Measurements from ENCODE around the gene GFPT1.

Gene GFPT1

DNA sequence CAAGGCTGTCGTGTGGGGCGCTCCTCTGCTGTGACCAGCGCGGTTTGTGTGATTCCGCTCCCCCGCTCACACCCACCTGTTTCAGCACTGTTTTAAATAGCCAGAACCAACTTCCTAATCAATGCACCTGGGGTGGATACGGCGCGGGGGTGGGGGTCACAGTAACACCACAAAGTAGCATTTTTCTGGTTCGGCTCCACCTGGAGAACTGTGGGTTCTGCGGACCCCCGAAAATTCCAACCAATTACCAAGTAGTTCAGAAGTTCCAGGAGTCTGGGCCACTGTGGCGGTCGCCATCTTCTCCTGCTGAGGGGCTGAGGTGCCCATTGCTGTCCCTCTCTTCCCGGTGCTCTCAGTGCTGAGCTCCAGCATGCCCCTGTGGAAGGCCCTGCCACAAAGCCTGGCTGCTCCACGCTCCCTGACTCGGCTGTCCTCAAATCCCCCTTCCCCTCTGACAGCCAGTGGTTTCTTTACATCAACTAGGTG, 79.4 kb downstream of the GFPT1 start:
- no peaks in the 10 kb centered on the region for H3K27me3 ChIP-seq (ENCODE audit: low read length)
- no peaks in the 10 kb centered on the region for H3K9me3 ChIP-seq (ENCODE audit: insufficient read depth, low read length)
- H3F3A ChIP-seq (ENCODE audit: insufficient read depth), result 0 out of 2 replicates have a peak, but pooled peaks cover 2% of the 10 kb centered on the region
- peak overlapping the region; percentile 60 for H3K4me2 ChIP-seq (ENCODE audit: low read depth, low read length, poor library complexity, severe bottlenecking)
- H4K20me1 ChIP-seq (ENCODE audit: low read depth, low read length), result no peaks in the 10 kb centered on the region
- no peaks in the 10 kb centered on the region for H3K36me3 ChIP-seq (ENCODE audit: low read length)
- TF ChIP-seq, protein P1, sequence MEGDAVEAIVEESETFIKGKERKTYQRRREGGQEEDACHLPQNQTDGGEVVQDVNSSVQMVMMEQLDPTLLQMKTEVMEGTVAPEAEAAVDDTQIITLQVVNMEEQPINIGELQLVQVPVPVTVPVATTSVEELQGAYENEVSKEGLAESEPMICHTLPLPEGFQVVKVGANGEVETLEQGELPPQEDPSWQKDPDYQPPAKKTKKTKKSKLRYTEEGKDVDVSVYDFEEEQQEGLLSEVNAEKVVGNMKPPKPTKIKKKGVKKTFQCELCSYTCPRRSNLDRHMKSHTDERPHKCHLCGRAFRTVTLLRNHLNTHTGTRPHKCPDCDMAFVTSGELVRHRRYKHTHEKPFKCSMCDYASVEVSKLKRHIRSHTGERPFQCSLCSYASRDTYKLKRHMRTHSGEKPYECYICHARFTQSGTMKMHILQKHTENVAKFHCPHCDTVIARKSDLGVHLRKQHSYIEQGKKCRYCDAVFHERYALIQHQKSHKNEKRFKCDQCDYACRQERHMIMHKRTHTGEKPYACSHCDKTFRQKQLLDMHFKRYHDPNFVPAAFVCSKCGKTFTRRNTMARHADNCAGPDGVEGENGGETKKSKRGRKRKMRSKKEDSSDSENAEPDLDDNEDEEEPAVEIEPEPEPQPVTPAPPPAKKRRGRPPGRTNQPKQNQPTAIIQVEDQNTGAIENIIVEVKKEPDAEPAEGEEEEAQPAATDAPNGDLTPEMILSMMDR (IDR thresholded peaks at IDR 0.05; ENCODE audit: insufficient read depth, low read length, poor library complexity, severe bottlenecking), result no peak
- TF ChIP-seq EZH2phosphoT487 (conservative IDR thresholded peaks at IDR 0.05; ENCODE audit: low read length), result no peak
- H3K79me2 ChIP-seq (ENCODE audit: insufficient read depth, low read length), result no peaks in the 10 kb centered on the region
- no peak overlapping the region for H2AFZ ChIP-seq (ENCODE audit: low read depth, low read length, severe bottlenecking)
- no peak overlapping the region for H3K4me3 ChIP-seq (ENCODE audit: insufficient read depth, low read length, poor library complexity, severe bottlenecking)
- H3K27ac ChIP-seq (ENCODE audit: low read depth, low read length), result no peak overlapping the region
- H3K9ac ChIP-seq (ENCODE audit: low read length), result no peak overlapping the region
- no peaks in the 10 kb centered on the region for H3K9me2 ChIP-seq (replicated peaks; ENCODE audit: insufficient read depth, low read length)

DNA sequence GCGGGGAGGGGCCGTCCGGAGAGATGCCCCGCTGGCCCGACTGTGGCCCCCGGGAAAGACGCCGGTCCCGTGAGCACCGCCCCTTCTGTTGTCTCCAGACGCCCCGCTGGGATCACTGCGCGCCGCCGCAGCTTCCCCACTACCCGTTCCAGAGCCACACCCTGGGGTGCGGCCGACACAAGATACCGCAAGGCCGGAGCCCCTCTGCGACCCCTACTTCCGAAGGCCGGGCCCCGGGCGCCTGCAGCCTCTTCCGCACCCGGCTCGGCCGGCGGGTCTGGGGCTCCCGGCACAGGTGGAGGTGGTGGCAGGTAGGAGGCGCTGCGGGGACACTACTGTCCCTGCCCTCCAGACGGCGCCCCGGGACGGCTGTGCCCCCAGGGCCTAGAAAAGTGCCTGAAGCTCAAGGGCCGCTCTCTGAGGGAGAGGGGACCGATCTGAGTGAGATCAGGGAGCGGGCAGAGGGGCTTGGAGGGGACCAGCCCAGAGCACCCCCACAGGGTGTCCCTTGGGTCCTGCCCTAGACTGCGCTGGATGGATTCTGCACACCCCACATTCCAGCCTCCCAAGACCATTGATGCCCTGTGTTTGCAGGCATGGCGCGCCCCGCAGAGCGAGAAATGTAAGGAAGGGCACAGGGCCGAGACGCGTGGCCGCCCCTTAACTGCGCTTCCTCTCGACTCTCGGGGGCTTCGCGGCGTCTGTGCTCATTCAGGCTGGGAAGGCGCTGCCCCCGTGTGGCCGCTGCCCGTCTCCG, 80.0 kb downstream of the GFPT1 start:
- no peaks in the 10 kb centered on the region for H4K20me1 ChIP-seq (ENCODE audit: low read depth, low read length)
- peak overlapping the region; percentile 36 for H2AFZ ChIP-seq (ENCODE audit: low read depth, low read length, severe bottlenecking)
- no peaks in the 10 kb centered on the region for H3K9me2 ChIP-seq (replicated peaks; ENCODE audit: insufficient read depth, low read length)
- H3K4me3 ChIP-seq (ENCODE audit: insufficient read depth, low read length, poor library complexity, severe bottlenecking), result peak overlapping the region; percentile 41
- 0 out of 2 replicates have a peak, but pooled peaks cover 2% of the 10 kb centered on the region for H3F3A ChIP-seq (ENCODE audit: insufficient read depth)
- H3K79me2 ChIP-seq (ENCODE audit: insufficient read depth, low read length), result no peaks in the 10 kb centered on the region
- peak overlapping the region; percentile 60 for H3K4me2 ChIP-seq (ENCODE audit: low read depth, low read length, poor library complexity, severe bottlenecking)
- no peaks in the 10 kb centered on the region for H3K27me3 ChIP-seq (ENCODE audit: low read length)
- H3K9me3 ChIP-seq (ENCODE audit: insufficient read depth, low read length), result no peaks in the 10 kb centered on the region
- H3K9ac ChIP-seq (ENCODE audit: low read length), result peak overlapping the region; percentile 38; the same call in 1 of the 2 replicates
- TF ChIP-seq EZH2phosphoT487 (conservative IDR thresholded peaks at IDR 0.05; ENCODE audit: low read length), result no peak
- TF ChIP-seq, protein P1 (IDR thresholded peaks at IDR 0.05; ENCODE audit: insufficient read depth, low read length, poor library complexity, severe bottlenecking), result peak; percentile 78
- no peak overlapping the region for H3K27ac ChIP-seq (ENCODE audit: low read depth, low read length)
- H3K36me3 ChIP-seq (ENCODE audit: low read length), result no peaks in the 10 kb centered on the region

DNA sequence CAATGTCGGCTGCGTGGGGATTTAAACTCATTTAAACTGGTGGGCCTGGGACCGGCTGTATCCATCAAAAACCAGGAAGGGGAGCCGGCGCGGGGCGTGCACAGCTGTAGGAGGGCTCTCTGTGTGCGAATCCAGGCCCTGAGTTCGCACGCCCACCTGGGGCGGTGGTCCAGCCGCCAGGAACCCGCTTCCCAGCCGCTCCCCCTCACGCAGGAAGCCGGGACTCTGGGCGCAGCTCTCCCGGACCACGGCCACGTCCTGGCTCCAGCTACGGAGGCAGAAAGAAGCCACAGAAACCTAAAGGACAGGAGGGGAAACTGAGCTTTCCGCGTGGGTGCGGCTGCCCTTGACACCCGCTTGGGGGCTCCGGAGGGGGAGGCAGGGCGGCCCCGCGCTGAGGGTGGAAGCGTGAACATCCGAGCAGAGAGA, 80.6 kb downstream of the GFPT1 start:
- H3K9me2 ChIP-seq (replicated peaks; ENCODE audit: insufficient read depth, low read length), result no peaks in the 10 kb centered on the region
- H4K20me1 ChIP-seq (ENCODE audit: low read depth, low read length), result no peaks in the 10 kb centered on the region
- H3K79me2 ChIP-seq (ENCODE audit: insufficient read depth, low read length), result no peaks in the 10 kb centered on the region
- H3F3A ChIP-seq (ENCODE audit: insufficient read depth), result 0 out of 2 replicates have a peak, but pooled peaks cover 2% of the 10 kb centered on the region
- no peaks in the 10 kb centered on the region for H3K9me3 ChIP-seq (ENCODE audit: insufficient read depth, low read length)
- H3K4me2 ChIP-seq (ENCODE audit: low read depth, low read length, poor library complexity, severe bottlenecking), result peak overlapping the region; percentile 60
- no peak for TF ChIP-seq EZH2phosphoT487 (conservative IDR thresholded peaks at IDR 0.05; ENCODE audit: low read length)
- TF ChIP-seq, protein P1 (IDR thresholded peaks at IDR 0.05; ENCODE audit: insufficient read depth, low read length, poor library complexity, severe bottlenecking), result no peak
- H2AFZ ChIP-seq (ENCODE audit: low read depth, low read length, severe bottlenecking), result peak overlapping the region; percentile 36
- H3K9ac ChIP-seq (ENCODE audit: low read length), result no peak overlapping the region
- H3K27me3 ChIP-seq (ENCODE audit: low read length), result no peaks in the 10 kb centered on the region
- no peaks in the 10 kb centered on the region for H3K36me3 ChIP-seq (ENCODE audit: low read length)
- H3K27ac ChIP-seq (ENCODE audit: low read depth, low read length), result no peak overlapping the region
- H3K4me3 ChIP-seq (ENCODE audit: insufficient read depth, low read length, poor library complexity, severe bottlenecking), result no peak overlapping the region

All from SU-DHL-6 (cell line).